ENCODE data around the gene EXOC2.

The EXOC2 gene

GRCh38 chr6:453152-453551 lies 239.8 kb downstream of the EXOC2 start:
- H3K9me3 ChIP-seq (ENCODE audit: control insufficient read depth, low read length), result no peaks in the 10 kb centered on the region
- no peaks in the 10 kb centered on the region for H3K4me1 ChIP-seq
- no peak overlapping the region for H3K4me3 ChIP-seq (ENCODE audit: low read depth, low read length)
- no peak overlapping the region for H2AFZ ChIP-seq
- no peak overlapping the region for H3K9ac ChIP-seq
- H3K36me3 ChIP-seq (ENCODE audit: control insufficient read depth, insufficient read depth, low read length), result no peaks in the 10 kb centered on the region
- H3K27ac ChIP-seq, result no peak overlapping the region
- TF ChIP-seq CTCF (IDR thresholded peaks at IDR 0.05), result no peak
- H3K27me3 ChIP-seq (ENCODE audit: control insufficient read depth, insufficient read depth, low read length), result no peaks in the 10 kb centered on the region
- no peak overlapping the region for H3K4me2 ChIP-seq (ENCODE audit: low read length)
- no peaks in the 10 kb centered on the region for H3K79me2 ChIP-seq

DNA sequence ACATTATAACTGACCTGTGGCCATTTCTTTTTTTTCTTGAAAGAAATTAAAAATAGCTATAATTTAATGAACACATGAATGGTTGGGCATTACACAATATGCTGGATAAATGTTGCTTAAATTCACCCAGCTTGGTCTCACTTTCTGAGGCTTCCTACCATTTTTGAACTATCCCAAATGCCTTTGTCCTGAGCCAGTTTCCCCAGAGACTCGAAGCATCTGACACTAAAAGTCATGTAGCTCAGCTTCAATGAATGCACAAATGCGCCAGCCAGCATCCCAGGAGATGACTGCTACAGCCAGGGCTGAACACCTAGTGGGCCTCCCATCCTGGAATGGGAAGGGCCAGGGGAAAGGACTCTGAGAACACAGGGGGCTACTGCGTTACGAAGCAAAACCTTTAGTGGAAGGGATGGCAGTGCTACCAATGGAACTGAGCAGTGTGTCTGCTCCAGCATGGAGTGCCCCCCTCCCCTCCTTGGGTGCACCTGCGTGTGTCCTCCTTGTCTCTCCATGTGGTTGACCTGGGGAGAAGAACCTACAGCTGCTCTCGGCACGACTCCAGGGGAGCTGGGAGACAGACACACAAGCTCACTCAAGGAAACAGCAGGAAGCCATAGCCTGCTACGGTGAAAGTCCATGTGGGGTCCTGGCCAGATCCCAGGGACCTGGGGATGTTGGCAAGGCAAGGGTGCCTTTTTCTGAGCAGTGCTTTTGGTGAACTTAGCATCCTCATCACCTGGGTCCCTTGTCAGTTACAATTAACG lies 240.5 kb downstream of the EXOC2 start:
- no peak overlapping the region for H2AFZ ChIP-seq
- no peak overlapping the region for H3K4me3 ChIP-seq (ENCODE audit: low read depth, low read length)
- H3K79me2 ChIP-seq, result no peaks in the 10 kb centered on the region
- no peaks in the 10 kb centered on the region for H3K36me3 ChIP-seq (ENCODE audit: control insufficient read depth, insufficient read depth, low read length)
- H3K9me3 ChIP-seq (ENCODE audit: control insufficient read depth, low read length), result no peaks in the 10 kb centered on the region
- H3K4me2 ChIP-seq (ENCODE audit: low read length), result no peak overlapping the region
- no peak for TF ChIP-seq CTCF (IDR thresholded peaks at IDR 0.05)
- no peak overlapping the region for H3K9ac ChIP-seq
- no peak overlapping the region for H3K27ac ChIP-seq
- H3K27me3 ChIP-seq (ENCODE audit: control insufficient read depth, insufficient read depth, low read length), result no peaks in the 10 kb centered on the region
- no peaks in the 10 kb centered on the region for H3K4me1 ChIP-seq

DNA sequence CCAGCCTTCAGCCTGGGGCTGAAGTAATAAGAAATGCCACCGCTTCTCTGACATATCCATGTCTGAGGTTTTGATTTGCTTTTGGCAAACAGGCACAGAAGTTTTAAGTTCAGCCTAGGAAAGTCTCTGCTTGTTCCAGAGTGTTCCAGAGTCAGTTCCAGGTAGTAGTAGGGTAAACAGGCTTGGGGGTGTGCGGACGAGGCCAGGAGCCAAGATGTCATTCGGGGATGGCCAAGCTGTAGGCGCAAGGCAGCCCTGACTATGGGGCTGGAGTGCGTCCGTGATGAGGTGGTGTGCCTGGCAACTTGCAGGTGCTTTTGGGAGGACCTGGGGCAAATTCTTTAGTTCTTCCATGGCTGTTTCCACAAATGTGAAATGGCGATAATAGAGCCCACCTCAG lies 241.1 kb downstream of the EXOC2 start:
- no peak for TF ChIP-seq CTCF (IDR thresholded peaks at IDR 0.05)
- Histone ChIP-seq H3K4me2 (ENCODE audit: low read length) (no peak overlapping the region), H3K9me3 (ENCODE audit: control insufficient read depth, low read length) (no peaks in the 10 kb centered on the region), H3K4me3 (ENCODE audit: low read depth, low read length) (no peak overlapping the region), H3K4me1 (no peaks in the 10 kb centered on the region), H3K27me3 (ENCODE audit: control insufficient read depth, insufficient read depth, low read length) (no peaks in the 10 kb centered on the region), H3K36me3 (ENCODE audit: control insufficient read depth, insufficient read depth, low read length) (no peaks in the 10 kb centered on the region), H3K27ac (no peak overlapping the region), H2AFZ (no peak overlapping the region), H3K79me2 (no peaks in the 10 kb centered on the region), H3K9ac (no peak overlapping the region)

DNA sequence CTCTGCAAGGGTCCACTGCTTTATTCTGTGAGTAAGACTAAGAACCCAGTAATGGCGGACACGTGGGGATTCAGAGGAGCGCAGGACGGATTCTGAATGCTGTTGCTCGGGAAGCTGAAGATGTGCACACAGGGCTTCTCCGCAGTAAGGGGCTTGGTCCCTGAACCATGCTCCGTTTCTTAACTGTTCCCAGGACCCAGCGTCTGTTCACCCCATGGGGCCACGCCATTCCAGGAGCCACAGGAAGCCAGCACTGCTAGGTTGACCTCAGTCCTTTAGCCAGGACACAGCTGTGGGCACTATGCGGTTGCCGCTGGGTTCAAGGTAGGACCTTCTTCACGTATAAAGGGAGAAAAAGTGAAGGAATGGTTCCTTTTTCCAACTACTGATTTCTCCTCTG lies 241.6 kb downstream of the EXOC2 start:
- H3K4me3 ChIP-seq (ENCODE audit: low read depth, low read length), result no peak overlapping the region
- H3K79me2 ChIP-seq, result no peaks in the 10 kb centered on the region
- H3K4me1 ChIP-seq, result no peaks in the 10 kb centered on the region
- no peaks in the 10 kb centered on the region for H3K9me3 ChIP-seq (ENCODE audit: control insufficient read depth, low read length)
- TF ChIP-seq CTCF (IDR thresholded peaks at IDR 0.05), result no peak
- H3K27ac ChIP-seq, result no peak overlapping the region
- no peak overlapping the region for H3K9ac ChIP-seq
- no peak overlapping the region for H2AFZ ChIP-seq
- no peaks in the 10 kb centered on the region for H3K27me3 ChIP-seq (ENCODE audit: control insufficient read depth, insufficient read depth, low read length)
- no peaks in the 10 kb centered on the region for H3K36me3 ChIP-seq (ENCODE audit: control insufficient read depth, insufficient read depth, low read length)
- no peak overlapping the region for H3K4me2 ChIP-seq (ENCODE audit: low read length)

Data from parathyroid adenoma (tissue), 2 donors.